Uterus (tissue), 2 donors: ENCODE data around the gene GPR137.
A peak's percentile ranks its signal among the peaks of the same experiment; 100 is the strongest.

Experiments
- POLR2A ChIP-seq, 2 donors: fragments of 450-650 bp; IDR thresholded peaks; one replicate each; pipeline ENCODE4 v1.6.1; 2016; ENCODE audit warnings: antibody characterized with exemption in 2 of 2, mild to moderate bottlenecking in 1 of 2, moderate library complexity in 1 of 2
- TF ChIP-seq, protein P1 (sequence below), 4 experiments: fragments of 200-600 bp in 2 of 4; fragments of 450-650 bp in 2 of 4; sonication (generic) in 2 of 4; IDR thresholded peaks; one replicate each; pipeline ENCODE4 v1.5.1; 2016 to 2019; ENCODE audit warnings: antibody characterized with exemption in 4 of 4, mild to moderate bottlenecking in 2 of 4, moderate library complexity in 1 of 4

DNA sequence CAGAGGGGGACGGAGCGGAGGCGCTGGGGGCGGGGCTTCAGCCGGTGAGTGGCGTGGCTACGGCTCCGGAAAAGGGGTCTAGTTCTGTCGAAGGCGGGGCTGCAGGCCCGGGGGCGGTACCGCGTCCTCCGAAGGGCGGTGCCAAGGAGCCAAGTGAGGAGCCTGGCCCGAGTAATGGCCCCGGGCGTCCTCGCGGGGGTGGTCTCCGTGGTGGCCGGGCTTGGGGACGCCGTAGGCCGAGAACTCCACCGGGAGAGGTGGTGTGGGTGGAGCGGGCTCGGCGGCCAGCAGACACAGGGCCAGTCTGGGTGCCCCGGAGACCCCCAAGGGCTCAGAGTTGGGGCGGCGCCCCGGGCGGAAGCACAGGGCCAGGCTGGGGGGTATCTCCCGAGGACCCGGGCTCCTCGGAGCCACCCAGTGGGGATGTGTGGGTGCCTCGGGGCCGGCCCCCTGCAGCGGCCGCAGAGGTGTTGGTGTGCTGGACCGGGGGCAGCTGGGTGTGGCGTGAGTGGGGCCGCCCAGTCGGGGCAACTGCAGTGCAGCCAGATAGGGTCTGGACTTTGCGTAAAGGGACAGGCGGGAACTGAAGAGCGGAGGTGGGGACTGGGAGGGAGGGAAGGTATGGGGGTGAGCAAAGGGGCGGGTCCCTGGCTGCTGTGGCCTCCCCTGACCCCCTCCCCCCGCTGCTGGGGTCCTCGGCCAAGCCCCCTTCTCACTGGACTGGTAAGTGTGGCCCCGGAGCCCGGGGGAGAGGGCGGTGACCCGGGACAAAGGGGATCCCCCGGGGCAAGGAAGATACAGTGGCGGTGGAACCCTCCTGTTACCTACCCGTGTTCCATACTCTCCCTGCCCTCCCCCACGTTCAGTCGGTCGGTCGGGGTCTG is 43.9 kb upstream of the GPR137 start:
- peak; percentile 53 to 71 for TF ChIP-seq POLR2A (IDR thresholded peaks at IDR 0.05)
- TF ChIP-seq, protein P1, sequence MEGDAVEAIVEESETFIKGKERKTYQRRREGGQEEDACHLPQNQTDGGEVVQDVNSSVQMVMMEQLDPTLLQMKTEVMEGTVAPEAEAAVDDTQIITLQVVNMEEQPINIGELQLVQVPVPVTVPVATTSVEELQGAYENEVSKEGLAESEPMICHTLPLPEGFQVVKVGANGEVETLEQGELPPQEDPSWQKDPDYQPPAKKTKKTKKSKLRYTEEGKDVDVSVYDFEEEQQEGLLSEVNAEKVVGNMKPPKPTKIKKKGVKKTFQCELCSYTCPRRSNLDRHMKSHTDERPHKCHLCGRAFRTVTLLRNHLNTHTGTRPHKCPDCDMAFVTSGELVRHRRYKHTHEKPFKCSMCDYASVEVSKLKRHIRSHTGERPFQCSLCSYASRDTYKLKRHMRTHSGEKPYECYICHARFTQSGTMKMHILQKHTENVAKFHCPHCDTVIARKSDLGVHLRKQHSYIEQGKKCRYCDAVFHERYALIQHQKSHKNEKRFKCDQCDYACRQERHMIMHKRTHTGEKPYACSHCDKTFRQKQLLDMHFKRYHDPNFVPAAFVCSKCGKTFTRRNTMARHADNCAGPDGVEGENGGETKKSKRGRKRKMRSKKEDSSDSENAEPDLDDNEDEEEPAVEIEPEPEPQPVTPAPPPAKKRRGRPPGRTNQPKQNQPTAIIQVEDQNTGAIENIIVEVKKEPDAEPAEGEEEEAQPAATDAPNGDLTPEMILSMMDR (IDR thresholded peaks at IDR 0.05): peak in 2 of 4 experiments; percentile 16 to 22
